OCI-LY7 (cell line): ENCODE data around the gene PTH1R. TPM values are rescaled to one million over a fixed set of nuclear protein-coding genes. Genes with fewer than 3 reads are reported as not detected.

Experiments used
- BruUV-seq: library from RNA; stranded (reverse); fragments of 400-500 nt; replicated peaks from 2 replicates; lab custom pipeline; 2021; lab: Mats Ljungman, UMichigan
- CTCF ChIA-PET: fragments of 300-600 bp; sonication (Branson Sonifier 250); formaldehyde crosslinking; loops from one replicate; lab custom pipeline; 2022; ENCODE audit warnings: antibody characterized with exemption; ENCODE audit not compliant: unreplicated experiment; lab: Charles Lee
- POLR2A ChIA-PET: fragments of 300-600 bp; sonication (Branson Sonifier 250); formaldehyde crosslinking; loops from one replicate; lab custom pipeline; 2022; ENCODE audit warnings: antibody characterized with exemption; lab: Charles Lee
- DNase-seq: peaks from one replicate; pipeline ENCODE4 v3.0.0-alpha.2; 2015; ENCODE audit warnings: low spot score
- H2AFZ ChIP-seq: fragments of 200-600 bp; sonication (generic), shearing (Covaris generic); 2 replicates; pipeline ENCODE4 v1.6.1; 2014; ENCODE audit warnings: mild to moderate bottlenecking, antibody characterized with exemption, low read length, moderate library complexity
- H3K27ac ChIP-seq: fragments of 200-600 bp; sonication (generic); 2 replicates; pipeline ENCODE4 v1.5.1; 2014; ENCODE audit warnings: mixed run types, low read depth, mild to moderate bottlenecking, moderate library complexity, low read length, inconsistent platforms; ENCODE audit not compliant: poor library complexity, severe bottlenecking
- H3K36me3 ChIP-seq: fragments of 200-600 bp; sonication (generic); 2 replicates; pipeline ENCODE4 v1.6.1; 2014; ENCODE audit warnings: mild to moderate bottlenecking, antibody characterized with exemption, low read length, moderate library complexity, mixed read lengths; ENCODE audit not compliant: insufficient read depth
- H3K4me1 ChIP-seq: fragments of 200-600 bp; sonication (generic); 2 replicates; pipeline ENCODE4 v1.5.1; 2014; ENCODE audit warnings: mild to moderate bottlenecking, low read length; ENCODE audit not compliant: insufficient read depth, poor library complexity, severe bottlenecking
- H3K4me2 ChIP-seq: fragments of 200-600 bp; sonication (generic); 2 replicates; pipeline ENCODE4 v1.6.1; 2014; ENCODE audit warnings: mild to moderate bottlenecking, low read length
- H3K4me3 ChIP-seq: fragments of 200-600 bp; sonication (generic); 2 replicates; pipeline ENCODE4 v1.5.1; 2014; ENCODE audit warnings: mild to moderate bottlenecking, low read depth, low read length; ENCODE audit not compliant: poor library complexity, severe bottlenecking
- H3K79me2 ChIP-seq: fragments of 200-600 bp; sonication (generic); 2 replicates; pipeline ENCODE4 v1.6.1; 2016; ENCODE audit warnings: low read depth, mild to moderate bottlenecking, low read length, moderate library complexity, mixed read lengths; ENCODE audit not compliant: insufficient read depth
- H3K9me2 ChIP-seq: fragments of 200-600 bp; sonication (generic); 2 replicates; pipeline ENCODE4 v1.6.1; 2016; ENCODE audit warnings: mild to moderate bottlenecking, low read length, mixed read lengths; ENCODE audit not compliant: insufficient read depth
- H3K9me3 ChIP-seq: fragments of 200-600 bp; sonication (generic); 2 replicates; pipeline ENCODE4 v1.6.1; 2014; ENCODE audit warnings: mild to moderate bottlenecking, mixed run types, low read length, mixed read lengths
- H4K20me1 ChIP-seq: fragments of 200-600 bp; sonication (generic); 2 replicates; pipeline ENCODE4 v1.6.1; 2014; ENCODE audit warnings: mild to moderate bottlenecking, antibody characterized with exemption, low read length, moderate library complexity, mixed read lengths; ENCODE audit not compliant: insufficient read depth
- CTCF ChIP-seq: fragments of 200-600 bp; sonication (generic); conservative IDR thresholded peaks from 2 replicates; pipeline ENCODE4 v1.5.1; 2014; ENCODE audit warnings: mild to moderate bottlenecking, antibody characterized with exemption, low read length, moderate library complexity, mixed read lengths
- EZH2phosphoT487 ChIP-seq: fragments of 200-600 bp; sonication (generic); IDR thresholded peaks from 2 replicates; pipeline ENCODE4 v1.6.1; 2018; ENCODE audit warnings: low read depth, borderline replicate concordance, mild to moderate bottlenecking, mixed run types, antibody characterized with exemption, low read length, moderate library complexity, mixed read lengths
- intact Hi-C: fragments of 100-400 bp; cut with micrococcal nuclease; formaldehyde crosslinking; loops from one replicate; pipeline ENCODE4 v1.10.0; 2022; ENCODE audit not compliant: unreplicated experiment
- total RNA-seq, 2 experiments: library from RNA; depleted of rRNA in 1 of 2; stranded (reverse); fragments of >200 nt in 1 of 2; shearing (Covaris generic) in 1 of 2; gene quantifications; 2 replicates each; pipeline ENCODE4 v1.2.3, GENCODE V29; 2014 to 2022

Gene PTH1R
- total RNA-seq, 2 experiments from 2014 or later, result not detected

DNA sequence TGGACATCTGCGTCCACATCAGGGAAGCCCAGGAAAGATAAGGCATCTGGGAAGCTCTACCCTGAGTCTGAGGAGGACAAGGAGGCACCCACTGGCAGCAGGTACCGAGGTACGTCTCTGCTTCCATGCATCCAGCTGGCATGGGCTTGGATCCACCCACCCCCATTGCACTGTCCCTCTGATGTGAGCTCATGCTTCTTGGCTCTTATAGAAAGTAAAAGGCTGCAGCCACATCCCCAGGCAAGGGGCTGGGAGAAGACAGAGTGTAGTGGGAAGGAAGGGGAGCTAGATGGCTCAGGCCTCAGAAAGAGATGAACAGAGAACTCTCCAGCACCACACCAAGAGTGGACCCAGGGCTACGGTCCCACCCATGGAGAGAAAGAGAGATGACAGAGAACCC, 18.2 kb downstream of the PTH1R start:
- Histone ChIP-seq H3K79me2 (no peaks in the 10 kb centered on the region), H3K36me3 (no peaks in the 10 kb centered on the region), H4K20me1 (no peaks in the 10 kb centered on the region), H3K9me2 (no peaks in the 10 kb centered on the region), H2AFZ (no peak overlapping the region), H3K4me3 (no peak overlapping the region), H3K4me2 (no peak overlapping the region), H3K4me1 (no peaks in the 10 kb centered on the region), H3K9me3 (no peaks in the 10 kb centered on the region), H3K27ac (no peak overlapping the region)
- POLR2A ChIA-PET, result no interaction called here
- no TSS peak for BruUV-seq
- intact Hi-C loops, result loop anchor here (1.0 kb wide), 2 partner anchors 29 to 190 kb away; no protein-coding TSS in a partner anchor
- TF ChIP-seq CTCF (no peak), EZH2phosphoT487 (no peak)
- no peak for DNase-seq
- CTCF ChIA-PET, result no interaction called here

DNA sequence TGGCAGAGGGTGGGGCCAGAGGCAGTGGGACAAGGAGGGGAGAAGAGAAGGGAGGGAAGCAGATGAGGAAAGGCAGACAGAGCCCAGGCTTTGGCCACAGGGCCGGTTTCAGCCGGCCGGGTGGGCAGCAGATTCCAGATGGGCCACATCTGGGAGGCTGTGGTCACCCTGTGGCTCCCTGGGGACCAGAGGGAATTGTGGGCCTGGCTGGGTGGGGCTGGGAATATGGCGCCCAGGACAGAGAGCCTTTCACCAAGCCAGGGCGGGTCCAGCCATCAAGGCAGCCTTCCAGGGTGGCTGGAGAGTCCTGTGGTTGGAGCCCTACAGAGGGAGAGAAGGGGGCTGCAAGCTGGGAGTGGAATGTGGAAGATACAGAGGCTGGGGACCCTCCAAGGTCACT, 18.9 kb downstream of the PTH1R start:
- no peak overlapping the region for H3K27ac ChIP-seq
- BruUV-seq, result no TSS peak
- H3K9me3 ChIP-seq, result no peaks in the 10 kb centered on the region
- H2AFZ ChIP-seq, result no peak overlapping the region
- intact Hi-C loops, result no loop called here
- TF ChIP-seq EZH2phosphoT487, result no peak
- no peak for TF ChIP-seq CTCF
- ChIA-PET POLR2A (no interaction called here), CTCF (no interaction called here)
- H3K4me1 ChIP-seq, result no peaks in the 10 kb centered on the region
- no peaks in the 10 kb centered on the region for H3K79me2 ChIP-seq
- no peaks in the 10 kb centered on the region for H3K36me3 ChIP-seq
- H3K4me3 ChIP-seq, result no peak overlapping the region
- H3K4me2 ChIP-seq, result no peak overlapping the region
- DNase-seq, result no peak
- H4K20me1 ChIP-seq, result no peaks in the 10 kb centered on the region
- H3K9me2 ChIP-seq, result no peaks in the 10 kb centered on the region

DNA sequence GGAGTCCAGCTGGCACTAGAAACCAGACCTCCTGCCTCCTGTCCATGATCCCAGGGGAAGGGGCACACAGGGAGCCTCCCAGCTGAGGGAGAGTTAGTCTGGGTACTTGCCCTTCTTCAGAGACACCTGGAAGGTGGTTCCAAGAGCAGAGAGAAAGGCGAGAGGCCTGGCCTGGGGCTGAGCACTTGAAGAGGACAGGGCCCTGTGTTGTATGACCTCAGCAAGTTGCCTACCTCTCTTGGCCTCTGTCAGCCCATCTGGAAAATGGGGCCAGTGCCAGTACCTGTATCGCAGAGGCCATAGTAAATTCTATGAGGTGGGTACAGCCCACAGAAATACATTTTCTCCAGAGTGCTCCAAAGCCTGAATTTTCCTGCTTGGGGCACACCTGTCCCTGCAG, 19.5 kb downstream of the PTH1R start:
- Histone ChIP-seq H3K4me1 (no peaks in the 10 kb centered on the region), H3K79me2 (no peaks in the 10 kb centered on the region), H3K27ac (no peak overlapping the region), H2AFZ (no peak overlapping the region), H3K4me2 (no peak overlapping the region), H3K4me3 (no peak overlapping the region), H3K36me3 (no peaks in the 10 kb centered on the region), H4K20me1 (no peaks in the 10 kb centered on the region), H3K9me2 (no peaks in the 10 kb centered on the region), H3K9me3 (no peaks in the 10 kb centered on the region)
- TF ChIP-seq EZH2phosphoT487, result no peak
- no peak for TF ChIP-seq CTCF
- DNase-seq, result no peak
- ChIA-PET POLR2A (no interaction called here), CTCF (no interaction called here)
- no TSS peak for BruUV-seq
- intact Hi-C loops, result no loop called here
